Ureter (tissue), 1 donor: ENCODE results near the gene BRICD5. TPM values are rescaled to one million over a fixed set of nuclear protein-coding genes. Genes with fewer than 3 reads are reported as not detected.
"Not testable (repeated sequence)": the region's sequence is repeated elsewhere in the genome, so short reads cannot be mapped to it uniquely, and the experiment has no call there.

Source experiments
- DNase-seq: peaks from one replicate; pipeline ENCODE4 v3.0.0-alpha.2; 2020; ENCODE audit warnings: low spot score
- total RNA-seq: library from RNA; stranded (reverse); gene quantifications from one replicate; pipeline ENCODE4 v1.2.4, GENCODE V29; 2023
- donor health status: DM: yes; HTN: yes; CAD: no.

Gene BRICD5
- total RNA-seq, 1 donor from 2014 or later = 7.4 TPM

- DNase-seq = peak; percentile 99
Observed at GRCh38 chr16:2223221-2223941, 12.7 kb upstream of the BRICD5 start, which contains the start of gene E4F1. TSS of gene E4F1 (plus strand) at chr16:2223591. CDS start at chr16:2223614, 23 bp downstream.

- DNase-seq = no peak
Observed at GRCh38 chr16:2216330-2216729, 5.7 kb upstream of the BRICD5 start.

DNA sequence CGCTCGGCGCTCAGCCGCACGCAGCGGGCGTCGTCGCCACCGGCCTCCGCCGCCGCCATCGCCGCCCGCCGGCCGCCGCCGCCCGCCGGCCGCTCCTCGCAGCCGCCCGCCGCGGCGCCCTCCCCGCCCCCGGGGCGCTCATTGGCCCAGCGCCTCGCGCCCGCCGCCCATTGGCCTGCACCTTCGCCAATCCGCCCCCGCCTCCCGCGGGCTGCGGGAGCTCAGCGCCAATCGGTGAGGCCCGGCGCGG lies 4.0 kb upstream of the BRICD5 start, which contains the start of gene PGP:
PGP (minus strand) TSS at position 122 of the 250 bp plus-strand sequence; CDS start at position 59, 63 bp downstream.
- no peak for DNase-seq

DNA sequence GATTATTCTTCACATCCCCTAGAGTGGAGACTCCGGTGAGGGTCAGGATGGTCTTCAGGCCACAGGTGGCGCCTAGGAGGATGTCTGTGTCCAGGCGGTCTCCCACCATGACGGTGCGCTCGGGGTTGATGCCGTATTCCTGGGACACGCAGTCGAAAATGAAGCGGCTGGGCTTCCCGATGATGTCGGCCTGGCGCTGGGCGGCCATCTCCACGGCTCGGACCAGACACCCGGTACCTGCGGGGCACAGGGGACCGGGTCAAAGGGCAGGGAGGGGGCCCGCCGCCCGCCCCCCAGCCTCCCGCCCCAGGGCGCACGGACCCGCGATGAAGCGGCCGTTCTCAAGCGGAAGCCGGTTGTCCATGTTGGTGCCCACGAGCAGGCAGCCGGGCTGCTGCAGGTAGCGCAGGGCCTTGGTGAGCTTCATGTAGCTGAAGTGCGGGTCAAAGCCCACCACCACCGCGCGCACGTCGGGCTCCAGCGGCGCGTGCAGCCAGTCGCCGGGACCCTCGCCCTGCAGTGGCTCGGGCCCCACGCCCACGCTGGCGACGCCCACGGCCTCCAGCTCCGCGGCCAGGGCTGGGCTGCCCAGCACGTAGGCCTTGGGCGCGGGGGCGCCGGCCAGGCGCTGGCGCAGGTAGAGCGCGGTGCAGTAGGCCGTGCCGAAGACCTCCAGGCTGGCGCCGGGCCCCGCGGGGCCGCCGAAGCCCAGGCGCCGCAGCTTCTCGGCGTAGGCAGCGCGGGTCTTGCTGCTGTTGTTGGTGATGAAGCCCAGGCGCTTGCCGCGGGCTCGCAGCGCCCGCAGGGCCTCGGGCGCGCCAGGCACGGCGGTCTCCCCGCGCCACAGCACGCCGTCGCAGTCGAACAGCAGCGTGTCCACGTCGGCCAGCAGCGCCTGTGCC lies 3.4 kb upstream of the BRICD5 start:
- DNase-seq = no peak

- no peak for DNase-seq
Observed at GRCh38 chr16:2212362-2213324, 2.0 kb upstream of the BRICD5 start.

- DNase-seq = no peak
Observed at GRCh38 chr16:2211923-2212347, 1.3 kb upstream of the BRICD5 start.

DNA sequence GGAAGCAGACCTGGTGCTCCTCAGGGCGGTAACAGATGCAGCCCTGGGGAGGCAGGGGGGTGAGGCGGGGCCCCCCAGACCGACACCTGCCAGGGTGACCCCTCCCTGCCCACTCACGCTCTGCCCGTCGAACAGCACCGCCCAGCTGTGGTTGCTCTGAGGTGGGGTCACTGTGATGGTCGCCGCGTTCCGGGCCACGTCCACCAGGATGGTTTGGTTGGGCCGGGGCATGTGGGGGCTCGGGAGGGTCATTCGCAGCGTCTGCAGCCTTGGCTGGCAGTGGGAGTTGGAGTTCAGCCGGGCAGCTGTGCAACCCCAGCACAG lies 692 bp downstream of the BRICD5 start:
- no peak for DNase-seq

DNA sequence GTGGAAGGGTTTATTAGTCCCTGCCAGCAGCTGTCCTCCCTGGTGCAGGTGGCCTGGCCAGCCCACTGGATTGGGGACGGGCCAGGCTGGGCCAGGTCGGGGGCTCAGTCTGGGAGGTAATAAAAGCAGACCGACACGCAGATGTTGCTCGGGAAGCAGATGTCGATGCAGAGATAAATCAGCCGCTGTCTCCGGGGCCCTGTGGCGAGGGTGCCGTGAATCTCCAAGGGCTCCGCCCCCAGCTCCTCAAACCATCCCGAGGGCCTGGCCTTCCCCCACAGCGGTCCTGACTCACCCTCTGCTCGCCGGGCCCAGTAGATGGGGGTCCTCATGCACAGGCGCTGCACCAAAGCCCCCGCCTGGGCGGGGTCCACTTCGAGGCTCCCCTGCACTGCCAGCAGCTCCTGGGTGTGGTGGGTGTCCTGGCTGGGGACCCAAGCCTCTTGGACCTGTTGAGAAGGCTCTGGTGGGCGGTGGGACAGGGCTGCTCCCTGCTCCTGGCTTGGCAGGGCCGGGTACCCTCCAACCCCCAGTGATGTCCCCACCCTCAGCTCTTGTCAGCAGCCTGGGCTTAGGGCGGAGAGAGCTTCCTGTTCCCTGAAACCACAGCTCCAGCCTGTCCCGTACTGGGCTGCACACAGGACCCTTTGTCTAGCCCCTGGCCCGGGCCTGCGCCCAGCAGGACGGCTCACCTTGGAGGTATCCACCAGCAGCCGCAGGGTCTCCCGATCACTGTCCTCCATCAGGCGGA lies 1.2 kb downstream of the BRICD5 start:
- no peak for DNase-seq

DNA sequence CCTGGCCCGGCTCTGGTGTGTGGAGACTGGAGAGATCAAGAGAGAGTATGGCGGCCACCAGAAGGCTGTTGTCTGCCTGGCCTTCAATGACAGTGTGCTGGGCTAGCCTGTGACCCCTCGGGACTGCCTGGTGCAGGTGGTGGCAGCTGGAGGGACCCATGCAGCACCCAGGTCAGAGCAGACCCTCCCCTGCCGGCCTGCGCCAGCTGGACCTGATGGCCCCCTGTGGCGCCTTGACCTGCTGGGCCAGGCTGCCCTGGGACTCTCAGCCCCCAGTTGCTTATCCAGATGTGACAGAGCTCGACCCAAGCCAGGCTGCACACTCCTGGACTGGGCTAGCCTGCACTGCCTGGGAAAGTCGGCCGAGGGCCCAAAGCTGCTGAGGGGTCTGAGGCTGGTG lies 1.9 kb downstream of the BRICD5 start:
- DNase-seq = no peak

GRCh38 chr16:2208308-2208707 lies 2.4 kb downstream of the BRICD5 start:
- DNase-seq = no peak

- no peak for DNase-seq
Observed at GRCh38 chr16:2207872-2208271, 2.8 kb downstream of the BRICD5 start.

DNA sequence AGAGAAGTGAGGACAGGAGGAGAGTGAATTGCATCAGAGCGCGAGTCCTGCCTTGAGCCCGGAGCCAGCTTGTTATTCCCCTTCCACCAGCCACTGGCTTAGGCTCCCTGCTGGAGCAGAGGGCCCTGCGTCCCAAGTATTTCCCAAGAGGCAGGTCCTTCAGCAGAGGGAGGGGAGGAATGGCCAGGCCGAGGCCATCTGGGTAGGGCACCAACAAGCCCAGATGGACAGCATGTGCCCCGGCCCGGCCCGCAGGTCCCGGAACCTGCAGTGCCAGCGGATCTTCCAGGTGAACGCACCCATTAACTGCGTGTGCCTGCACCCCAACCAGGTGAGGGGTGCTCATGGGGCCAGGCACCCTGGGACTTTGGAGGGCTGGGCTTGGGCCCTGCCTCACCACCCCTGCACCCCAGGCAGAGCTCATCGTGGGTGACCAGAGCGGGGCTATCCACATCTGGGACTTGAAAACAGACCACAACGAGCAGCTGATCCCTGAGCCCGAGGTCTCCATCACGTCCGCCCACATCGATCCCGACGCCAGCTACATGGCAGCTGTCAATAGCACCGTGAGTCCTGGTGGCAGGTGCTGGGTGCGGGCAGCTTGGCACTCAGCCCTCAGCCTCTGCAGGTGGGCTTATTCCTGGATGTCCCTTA lies 3.8 kb downstream of the BRICD5 start:
- DNase-seq = no peak

- no peak for DNase-seq
Observed at GRCh38 chr16:2206420-2206779, 4.3 kb downstream of the BRICD5 start.

DNA sequence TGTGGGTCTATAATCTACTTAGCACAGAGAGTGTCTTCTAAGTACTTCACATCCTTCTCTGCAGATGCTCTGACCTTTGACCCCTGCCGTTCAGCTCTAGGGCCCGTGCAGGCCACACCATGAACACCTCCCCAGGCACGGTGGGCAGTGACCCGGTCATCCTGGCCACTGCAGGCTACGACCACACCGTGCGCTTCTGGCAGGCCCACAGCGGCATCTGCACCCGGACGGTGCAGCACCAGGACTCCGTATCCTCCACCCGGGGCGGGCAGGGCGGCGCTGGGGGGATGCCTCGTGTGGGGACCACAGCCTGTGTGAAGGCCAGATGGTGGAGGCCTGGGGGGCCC lies 4.7 kb downstream of the BRICD5 start:
- no peak for DNase-seq

GRCh38 chr16:2205104-2205966 lies 5.3 kb downstream of the BRICD5 start, which contains the start of gene MLST8:
TSS of gene MLST8 (plus strand) at chr16:2205454. CDS start at chr16:2206086, 632 bp downstream.
- DNase-seq = peak; percentile 86

DNA sequence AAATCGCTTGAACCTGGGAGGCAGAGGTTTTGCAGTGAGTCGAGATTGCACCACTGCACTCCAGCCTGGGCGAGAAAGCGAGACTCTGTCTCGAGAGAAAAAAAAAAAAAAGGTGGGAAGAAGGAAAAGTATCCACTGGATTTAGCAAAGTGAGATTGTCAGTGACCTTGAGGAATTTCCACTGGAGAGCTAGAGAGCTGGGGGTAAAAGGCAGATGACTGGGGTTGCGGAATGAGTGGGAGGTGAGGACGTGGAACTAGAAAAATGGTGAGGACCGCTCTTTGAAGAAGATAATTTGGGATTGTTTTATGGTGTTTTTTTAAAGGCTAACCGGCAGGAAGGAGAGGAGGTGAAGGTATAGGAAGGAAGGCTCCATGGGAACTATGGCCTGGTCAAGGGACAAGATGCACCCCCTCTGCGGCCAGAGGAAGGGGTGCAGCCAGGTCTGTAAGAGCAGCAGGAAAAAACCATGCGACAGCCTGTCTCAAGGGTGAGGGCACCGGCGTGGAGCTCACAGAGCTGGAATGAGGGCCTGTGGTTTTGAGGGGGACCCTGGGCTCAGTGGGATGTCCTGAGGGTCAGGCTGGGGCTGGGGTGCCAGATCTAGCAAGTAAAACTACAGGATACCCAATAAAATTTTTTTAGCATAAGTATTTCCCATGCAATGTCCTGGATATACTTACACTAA lies 6.1 kb downstream of the BRICD5 start:
- no peak for DNase-seq

DNA sequence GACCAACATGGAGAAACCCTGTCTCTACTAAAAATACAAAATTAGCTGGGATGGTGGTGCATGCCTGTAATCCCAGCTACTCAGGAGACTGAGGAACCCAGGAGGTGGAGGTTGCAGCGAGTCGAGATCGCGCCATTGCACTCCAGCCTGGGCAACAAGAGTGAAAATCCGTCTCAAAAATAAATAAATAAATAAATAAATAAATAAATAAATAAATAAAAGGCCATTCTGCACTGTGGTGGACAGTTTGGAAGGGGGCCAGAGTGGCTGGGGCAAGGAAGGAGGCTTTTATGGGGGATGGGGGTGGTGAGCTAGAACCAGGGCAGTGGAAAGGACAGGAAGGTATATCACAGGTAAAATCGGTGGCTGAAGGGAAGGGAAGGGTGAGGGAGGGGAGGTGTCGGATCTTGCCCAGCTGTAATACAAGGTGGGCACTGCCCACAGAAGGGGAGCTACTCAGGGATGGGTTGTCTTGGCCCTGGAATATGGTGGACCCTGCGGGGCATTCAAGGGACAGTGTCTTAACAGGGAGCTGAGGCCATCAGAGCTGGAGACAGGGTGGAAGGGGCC lies 7.5 kb downstream of the BRICD5 start:
- DNase-seq = not testable (repeated sequence)

- no peak for DNase-seq
Observed at GRCh38 chr16:2200313-2200712, 10.3 kb downstream of the BRICD5 start.

GRCh38 chr16:2199621-2200139 lies 11.0 kb downstream of the BRICD5 start:
- no peak for DNase-seq
